ENCODE results near the gene CHST8.

The CHST8 gene

DNA sequence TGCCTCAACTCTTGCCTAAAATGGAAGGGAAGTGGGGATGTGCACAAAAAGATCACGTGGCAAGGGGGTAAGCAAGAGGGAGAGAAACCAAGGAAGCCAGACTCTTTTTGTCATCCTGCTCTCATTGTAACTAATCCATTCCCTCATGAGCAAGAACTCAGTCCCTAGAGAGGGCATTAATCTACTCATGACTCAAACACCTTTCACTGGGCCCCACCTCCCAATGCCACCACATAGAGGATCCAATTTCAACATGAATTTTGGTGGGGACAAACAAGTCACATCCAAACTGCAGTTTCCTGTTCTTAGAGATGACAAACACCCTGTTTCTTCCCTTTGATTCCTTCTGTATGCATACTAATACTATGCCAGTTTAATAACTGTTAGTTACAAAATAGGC, 11.2 kb upstream of the CHST8 start:
- DNase-seq (ENCODE audit: low read depth in 1 of 2, low spot score in 1 of 2): no peak
- TF ChIP-seq GABPA (IDR thresholded peaks at IDR 0.05; ENCODE audit: low read depth) (no peak), POLR2AphosphoS5 (IDR thresholded peaks at IDR 0.05; ENCODE audit: low read depth) (no peak), SPI1 (IDR thresholded peaks at IDR 0.05; ENCODE audit: borderline replicate concordance, low read depth) (no peak)
- TF ChIP-seq, protein P1, sequence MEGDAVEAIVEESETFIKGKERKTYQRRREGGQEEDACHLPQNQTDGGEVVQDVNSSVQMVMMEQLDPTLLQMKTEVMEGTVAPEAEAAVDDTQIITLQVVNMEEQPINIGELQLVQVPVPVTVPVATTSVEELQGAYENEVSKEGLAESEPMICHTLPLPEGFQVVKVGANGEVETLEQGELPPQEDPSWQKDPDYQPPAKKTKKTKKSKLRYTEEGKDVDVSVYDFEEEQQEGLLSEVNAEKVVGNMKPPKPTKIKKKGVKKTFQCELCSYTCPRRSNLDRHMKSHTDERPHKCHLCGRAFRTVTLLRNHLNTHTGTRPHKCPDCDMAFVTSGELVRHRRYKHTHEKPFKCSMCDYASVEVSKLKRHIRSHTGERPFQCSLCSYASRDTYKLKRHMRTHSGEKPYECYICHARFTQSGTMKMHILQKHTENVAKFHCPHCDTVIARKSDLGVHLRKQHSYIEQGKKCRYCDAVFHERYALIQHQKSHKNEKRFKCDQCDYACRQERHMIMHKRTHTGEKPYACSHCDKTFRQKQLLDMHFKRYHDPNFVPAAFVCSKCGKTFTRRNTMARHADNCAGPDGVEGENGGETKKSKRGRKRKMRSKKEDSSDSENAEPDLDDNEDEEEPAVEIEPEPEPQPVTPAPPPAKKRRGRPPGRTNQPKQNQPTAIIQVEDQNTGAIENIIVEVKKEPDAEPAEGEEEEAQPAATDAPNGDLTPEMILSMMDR (IDR thresholded peaks at IDR 0.05; ENCODE audit: insufficient read depth, low read length): no peak
- TF ChIP-seq, protein P2, sequence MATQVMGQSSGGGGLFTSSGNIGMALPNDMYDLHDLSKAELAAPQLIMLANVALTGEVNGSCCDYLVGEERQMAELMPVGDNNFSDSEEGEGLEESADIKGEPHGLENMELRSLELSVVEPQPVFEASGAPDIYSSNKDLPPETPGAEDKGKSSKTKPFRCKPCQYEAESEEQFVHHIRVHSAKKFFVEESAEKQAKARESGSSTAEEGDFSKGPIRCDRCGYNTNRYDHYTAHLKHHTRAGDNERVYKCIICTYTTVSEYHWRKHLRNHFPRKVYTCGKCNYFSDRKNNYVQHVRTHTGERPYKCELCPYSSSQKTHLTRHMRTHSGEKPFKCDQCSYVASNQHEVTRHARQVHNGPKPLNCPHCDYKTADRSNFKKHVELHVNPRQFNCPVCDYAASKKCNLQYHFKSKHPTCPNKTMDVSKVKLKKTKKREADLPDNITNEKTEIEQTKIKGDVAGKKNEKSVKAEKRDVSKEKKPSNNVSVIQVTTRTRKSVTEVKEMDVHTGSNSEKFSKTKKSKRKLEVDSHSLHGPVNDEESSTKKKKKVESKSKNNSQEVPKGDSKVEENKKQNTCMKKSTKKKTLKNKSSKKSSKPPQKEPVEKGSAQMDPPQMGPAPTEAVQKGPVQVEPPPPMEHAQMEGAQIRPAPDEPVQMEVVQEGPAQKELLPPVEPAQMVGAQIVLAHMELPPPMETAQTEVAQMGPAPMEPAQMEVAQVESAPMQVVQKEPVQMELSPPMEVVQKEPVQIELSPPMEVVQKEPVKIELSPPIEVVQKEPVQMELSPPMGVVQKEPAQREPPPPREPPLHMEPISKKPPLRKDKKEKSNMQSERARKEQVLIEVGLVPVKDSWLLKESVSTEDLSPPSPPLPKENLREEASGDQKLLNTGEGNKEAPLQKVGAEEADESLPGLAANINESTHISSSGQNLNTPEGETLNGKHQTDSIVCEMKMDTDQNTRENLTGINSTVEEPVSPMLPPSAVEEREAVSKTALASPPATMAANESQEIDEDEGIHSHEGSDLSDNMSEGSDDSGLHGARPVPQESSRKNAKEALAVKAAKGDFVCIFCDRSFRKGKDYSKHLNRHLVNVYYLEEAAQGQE (IDR thresholded peaks at IDR 0.05; ENCODE audit: insufficient replicate concordance, low read depth): no peak
- Histone ChIP-seq H3K27ac (replicated peaks) (no peak overlapping the region), H3K27me3 (ENCODE audit: insufficient read depth, poor library complexity, severe bottlenecking) (peaks cover 3% of the 10 kb centered on the region), H3K4me3 (replicated peaks; ENCODE audit: insufficient read depth, low read length) (no peak overlapping the region)

DNA sequence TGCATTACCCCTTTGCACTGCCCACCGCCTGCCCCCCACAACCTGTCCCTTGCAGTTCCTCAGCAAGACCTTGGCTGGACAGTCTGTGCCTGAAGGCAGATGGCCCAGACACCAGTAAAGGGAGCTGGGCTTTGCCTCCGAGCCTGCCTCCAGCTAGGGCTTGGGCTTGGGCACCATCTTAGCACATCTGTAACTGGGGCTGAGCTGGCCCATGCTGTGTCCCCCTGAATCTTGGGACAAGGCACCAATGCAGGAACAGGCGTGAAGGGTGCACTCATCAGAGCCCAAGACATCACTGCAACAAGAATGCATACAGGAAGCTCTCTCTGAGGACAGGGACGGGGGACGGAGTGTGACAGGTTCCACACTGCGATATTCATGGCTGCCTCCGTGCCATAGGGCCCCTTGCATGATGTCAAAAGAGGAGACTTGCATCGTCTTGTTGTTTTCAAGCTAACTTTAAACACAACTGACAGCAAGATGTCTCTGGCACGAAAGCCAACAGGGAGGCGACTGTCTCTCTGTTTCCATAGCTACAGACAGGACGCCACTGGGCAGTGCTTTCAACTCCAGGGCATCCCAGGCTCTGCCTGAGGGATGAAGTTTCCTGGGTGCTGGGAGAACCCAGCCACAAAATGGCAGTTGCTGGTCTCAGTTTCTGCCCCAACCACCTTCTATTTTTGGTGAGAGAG, 8.7 kb upstream of the CHST8 start:
- Histone ChIP-seq H3K4me3 (replicated peaks; ENCODE audit: insufficient read depth, low read length) (no peak overlapping the region), H3K27ac (replicated peaks) (no peak overlapping the region), H3K27me3 (ENCODE audit: insufficient read depth, poor library complexity, severe bottlenecking) (peaks cover 3% of the 10 kb centered on the region)
- no peak for DNase-seq (ENCODE audit: low read depth in 1 of 2, low spot score in 1 of 2)
- no peak for TF ChIP-seq GABPA (IDR thresholded peaks at IDR 0.05; ENCODE audit: low read depth)
- TF ChIP-seq, protein P2 (IDR thresholded peaks at IDR 0.05; ENCODE audit: insufficient replicate concordance, low read depth): no peak
- no peak for TF ChIP-seq SPI1 (IDR thresholded peaks at IDR 0.05; ENCODE audit: borderline replicate concordance, low read depth)
- no peak for TF ChIP-seq POLR2AphosphoS5 (IDR thresholded peaks at IDR 0.05; ENCODE audit: low read depth)
- TF ChIP-seq, protein P1 (IDR thresholded peaks at IDR 0.05; ENCODE audit: insufficient read depth, low read length): no peak

DNA sequence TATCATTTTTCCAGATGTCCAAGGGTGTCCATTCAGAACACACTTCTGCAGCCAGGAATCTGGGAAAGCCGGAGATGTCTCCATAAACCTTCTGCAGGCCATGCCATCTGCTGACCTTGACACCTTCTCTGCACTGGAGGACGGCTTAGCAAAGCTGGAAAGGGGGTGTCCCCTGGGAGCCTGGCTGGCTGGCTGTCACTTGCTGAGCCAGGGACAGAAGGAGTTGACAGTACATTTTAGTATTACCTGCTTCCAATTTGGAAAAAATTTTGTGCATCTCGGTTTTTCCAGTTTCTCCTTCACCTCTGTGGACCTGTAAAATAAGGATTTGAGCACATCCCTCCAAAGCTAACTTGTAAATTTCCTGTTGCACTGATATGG, 8.1 kb upstream of the CHST8 start:
- no peak overlapping the region for H3K4me3 ChIP-seq (replicated peaks; ENCODE audit: insufficient read depth, low read length)
- no peak for DNase-seq (ENCODE audit: low read depth in 1 of 2, low spot score in 1 of 2)
- TF ChIP-seq, protein P1 (IDR thresholded peaks at IDR 0.05; ENCODE audit: insufficient read depth, low read length): no peak
- TF ChIP-seq, protein P2 (IDR thresholded peaks at IDR 0.05; ENCODE audit: insufficient replicate concordance, low read depth): no peak
- TF ChIP-seq SPI1 (IDR thresholded peaks at IDR 0.05; ENCODE audit: borderline replicate concordance, low read depth): no peak
- TF ChIP-seq POLR2AphosphoS5 (IDR thresholded peaks at IDR 0.05; ENCODE audit: low read depth): no peak
- no peak for TF ChIP-seq GABPA (IDR thresholded peaks at IDR 0.05; ENCODE audit: low read depth)
- H3K27me3 ChIP-seq (ENCODE audit: insufficient read depth, poor library complexity, severe bottlenecking): peaks cover 3% of the 10 kb centered on the region
- H3K27ac ChIP-seq (replicated peaks): no peak overlapping the region

All from HL-60 (cell line).